Measurements from ENCODE around the gene P2RX5.

- TF ChIP-seq, protein P1, sequence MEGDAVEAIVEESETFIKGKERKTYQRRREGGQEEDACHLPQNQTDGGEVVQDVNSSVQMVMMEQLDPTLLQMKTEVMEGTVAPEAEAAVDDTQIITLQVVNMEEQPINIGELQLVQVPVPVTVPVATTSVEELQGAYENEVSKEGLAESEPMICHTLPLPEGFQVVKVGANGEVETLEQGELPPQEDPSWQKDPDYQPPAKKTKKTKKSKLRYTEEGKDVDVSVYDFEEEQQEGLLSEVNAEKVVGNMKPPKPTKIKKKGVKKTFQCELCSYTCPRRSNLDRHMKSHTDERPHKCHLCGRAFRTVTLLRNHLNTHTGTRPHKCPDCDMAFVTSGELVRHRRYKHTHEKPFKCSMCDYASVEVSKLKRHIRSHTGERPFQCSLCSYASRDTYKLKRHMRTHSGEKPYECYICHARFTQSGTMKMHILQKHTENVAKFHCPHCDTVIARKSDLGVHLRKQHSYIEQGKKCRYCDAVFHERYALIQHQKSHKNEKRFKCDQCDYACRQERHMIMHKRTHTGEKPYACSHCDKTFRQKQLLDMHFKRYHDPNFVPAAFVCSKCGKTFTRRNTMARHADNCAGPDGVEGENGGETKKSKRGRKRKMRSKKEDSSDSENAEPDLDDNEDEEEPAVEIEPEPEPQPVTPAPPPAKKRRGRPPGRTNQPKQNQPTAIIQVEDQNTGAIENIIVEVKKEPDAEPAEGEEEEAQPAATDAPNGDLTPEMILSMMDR (IDR thresholded peaks at IDR 0.05): no peak
- no peak for TF ChIP-seq POLR2AphosphoS5 (IDR thresholded peaks at IDR 0.05)
- TF ChIP-seq POLR2A (IDR thresholded peaks at IDR 0.05): no peak
Measured at GRCh38 chr17:3744014-3744413, 48.1 kb upstream of the P2RX5 start.

Data from prostate gland (tissue), 2 donors.